Fibroblast of peridontal ligament (primary cell): ENCODE results near the gene THEMIS2.
"Not testable (repeated sequence)": the region's sequence is repeated elsewhere in the genome, so short reads cannot be mapped to it uniquely, and the experiment has no call there.

Source experiments
- DNase-seq: peaks from one replicate; pipeline ENCODE4 v3.0.0-alpha.2; 2010; ENCODE audit errors: extremely low read depth

THEMIS2 gene

DNA sequence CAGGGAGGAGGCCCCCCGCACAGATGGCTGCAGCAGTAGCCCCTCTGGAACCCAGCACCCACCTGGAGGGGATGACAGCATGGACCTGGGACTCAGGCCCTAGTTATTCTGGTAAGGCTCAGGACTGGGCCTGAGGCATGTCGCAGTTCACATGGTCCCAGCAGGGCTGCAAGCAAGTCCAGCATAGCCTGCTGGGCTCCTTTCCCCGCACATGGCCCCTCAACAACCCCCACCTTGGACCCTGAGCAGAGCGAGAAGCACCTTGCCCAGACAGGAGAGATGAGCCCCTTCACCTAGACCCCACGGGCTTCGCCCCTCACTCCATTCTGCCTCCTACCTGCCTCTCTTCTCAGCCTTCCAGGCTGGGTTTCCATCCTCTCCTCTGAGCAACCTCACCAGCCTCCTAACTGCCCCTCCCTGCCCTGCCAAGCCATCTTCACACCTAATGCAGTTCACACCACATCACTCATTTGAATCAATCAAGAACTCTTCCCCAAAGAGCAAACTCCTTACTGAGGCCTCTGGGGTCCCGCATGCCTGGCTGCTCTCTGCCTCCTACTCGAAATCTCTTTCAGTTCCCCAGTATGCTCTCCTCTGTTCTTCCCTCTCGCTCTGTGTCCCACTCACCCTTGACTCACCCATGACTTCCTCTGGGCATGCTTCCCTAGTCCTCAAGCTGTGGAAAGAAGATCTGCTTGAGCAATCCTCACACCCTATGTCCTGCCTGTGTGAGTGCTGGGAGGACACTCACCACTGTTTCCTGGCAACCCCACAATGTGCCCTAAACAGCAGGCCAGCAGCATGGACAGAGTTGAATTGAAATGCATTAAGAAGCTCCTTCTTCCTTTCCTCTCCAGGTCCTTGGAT lies 9.4 kb upstream of the THEMIS2 start:
- peak; percentile 99 for DNase-seq

- DNase-seq, result no peak
Measured at GRCh38 chr1:27863538-27863915, 8.8 kb upstream of the THEMIS2 start.

DNA sequence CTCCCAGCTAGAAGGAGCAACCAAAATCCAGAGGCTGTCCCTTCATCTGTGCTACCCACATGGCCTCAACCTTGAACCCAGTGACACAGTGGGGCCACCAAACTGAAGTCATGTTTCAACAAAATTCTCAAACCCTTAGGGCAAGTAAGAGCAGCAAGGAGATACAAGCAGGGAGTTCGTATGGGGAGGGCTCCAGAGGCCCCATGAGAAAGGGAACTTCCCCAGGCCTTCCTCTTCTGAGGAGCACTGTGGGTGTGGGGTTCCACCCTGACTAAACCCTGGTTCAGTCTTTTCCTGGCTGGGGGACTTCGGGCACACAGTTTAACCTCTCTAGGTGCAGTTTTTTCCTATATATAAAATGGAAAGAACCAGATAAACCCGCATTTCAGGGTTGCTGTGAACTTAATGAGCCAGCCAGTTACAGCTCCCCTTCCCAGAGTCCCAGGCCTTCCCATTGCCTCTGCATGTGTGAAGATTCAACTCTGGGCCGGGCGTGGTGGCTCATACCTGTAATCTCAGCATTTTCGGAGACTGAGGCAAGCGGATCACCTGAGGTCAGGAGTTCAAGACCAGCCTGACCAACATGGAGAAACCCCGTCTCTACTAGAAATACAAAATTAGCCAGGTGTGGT lies 8.0 kb upstream of the THEMIS2 start:
- DNase-seq, result no peak

DNA sequence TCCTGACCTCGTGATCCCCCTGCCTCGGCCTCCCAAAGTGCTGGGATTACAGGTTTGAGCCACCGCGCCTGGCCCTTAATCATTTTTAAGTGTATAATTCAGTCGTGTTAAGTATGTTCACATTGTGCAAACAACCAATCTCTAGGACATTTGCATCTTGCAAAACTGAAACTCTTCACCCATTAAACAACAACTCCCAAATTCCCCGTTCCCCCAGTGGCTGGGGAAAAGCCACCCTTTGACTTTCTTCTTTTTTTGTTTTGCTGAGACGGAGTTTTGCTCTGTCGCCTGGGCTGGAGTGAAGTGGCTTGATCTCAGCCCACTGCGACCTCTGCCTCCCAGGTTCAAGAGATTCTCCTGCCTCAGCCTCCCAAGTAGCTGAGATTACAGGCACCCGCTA lies 6.5 kb upstream of the THEMIS2 start:
- no peak for DNase-seq

GRCh38 chr1:27868556-27868931 lies 3.8 kb upstream of the THEMIS2 start:
- DNase-seq, result no peak

GRCh38 chr1:27868932-27869718 lies 3.2 kb upstream of the THEMIS2 start:
- DNase-seq, result no peak

DNA sequence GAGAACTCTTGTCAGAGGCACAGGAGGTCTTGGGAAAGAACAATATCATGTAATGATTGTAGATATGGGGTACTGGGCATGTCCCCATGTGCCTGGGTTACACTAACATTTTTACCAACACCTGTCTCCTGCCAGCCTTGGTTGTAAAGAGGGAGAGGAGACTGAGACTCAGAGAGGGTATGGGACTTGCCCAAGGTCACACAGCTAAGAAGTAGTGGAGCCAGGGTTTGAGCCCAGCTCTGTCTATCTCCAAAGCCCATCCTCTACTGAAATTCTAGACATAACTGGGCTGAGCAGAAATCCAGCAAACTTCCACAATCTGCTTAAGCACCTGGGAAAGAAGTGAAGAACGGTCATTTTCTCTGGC lies 2.6 kb upstream of the THEMIS2 start:
- DNase-seq, result no peak

DNA sequence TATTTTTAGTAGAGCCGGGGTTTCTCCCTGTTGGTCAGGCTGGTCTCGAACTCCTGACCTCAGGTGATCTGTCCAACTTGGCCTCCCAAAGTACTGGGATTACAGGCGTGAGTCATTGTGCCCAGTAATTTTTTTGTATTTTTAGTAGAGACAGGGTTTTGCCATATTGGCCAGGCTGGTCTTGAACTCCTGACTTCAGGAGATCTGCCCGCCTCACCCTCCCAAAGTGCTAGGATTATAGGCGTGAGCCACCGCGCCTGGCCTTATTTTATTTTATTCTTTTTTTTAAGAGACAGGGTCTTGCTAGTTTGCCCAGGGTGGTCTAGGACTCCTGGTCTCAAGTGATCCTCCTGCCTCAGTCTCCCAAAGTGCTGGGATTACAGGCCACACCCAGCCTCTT lies 1.3 kb upstream of the THEMIS2 start:
- DNase-seq, result not testable (repeated sequence)

DNA sequence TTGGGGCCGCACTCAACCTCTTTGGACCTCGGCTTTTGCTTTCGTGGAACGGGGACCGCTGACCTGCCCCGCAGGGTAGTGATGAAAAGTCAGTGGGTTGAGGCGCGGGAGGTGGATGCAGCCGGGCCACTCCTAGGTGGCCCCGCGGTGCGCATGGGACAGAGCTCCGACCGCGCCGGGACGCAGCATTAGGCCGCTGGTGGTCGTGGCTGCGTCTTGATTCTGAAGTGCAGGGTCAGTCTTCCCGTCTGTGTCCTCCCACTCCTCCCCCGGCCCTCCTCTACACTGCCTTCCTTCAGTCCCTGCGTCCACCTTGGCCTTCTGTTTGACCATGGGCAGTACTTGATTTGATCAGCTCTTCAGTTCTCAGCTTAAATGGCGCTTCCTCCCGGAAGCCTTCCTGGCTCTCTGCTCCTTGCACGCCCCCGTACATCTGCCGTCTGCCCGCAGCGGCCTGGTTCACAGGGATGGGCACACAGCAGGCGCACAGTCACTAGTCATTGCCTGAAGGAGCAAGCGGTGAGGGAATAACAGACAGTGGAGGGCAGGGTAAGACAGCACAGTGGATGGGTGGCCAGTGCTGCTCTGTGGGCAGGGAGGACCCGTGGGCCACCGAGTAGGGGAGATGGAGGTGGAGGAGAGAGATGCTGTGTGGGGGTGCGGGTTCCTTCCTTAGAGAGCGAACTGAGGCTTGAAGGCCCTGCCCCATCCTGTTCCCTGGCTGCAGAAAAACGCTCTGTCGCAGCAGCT lies 633 bp downstream of the THEMIS2 start:
- peak; percentile 20 for DNase-seq

DNA sequence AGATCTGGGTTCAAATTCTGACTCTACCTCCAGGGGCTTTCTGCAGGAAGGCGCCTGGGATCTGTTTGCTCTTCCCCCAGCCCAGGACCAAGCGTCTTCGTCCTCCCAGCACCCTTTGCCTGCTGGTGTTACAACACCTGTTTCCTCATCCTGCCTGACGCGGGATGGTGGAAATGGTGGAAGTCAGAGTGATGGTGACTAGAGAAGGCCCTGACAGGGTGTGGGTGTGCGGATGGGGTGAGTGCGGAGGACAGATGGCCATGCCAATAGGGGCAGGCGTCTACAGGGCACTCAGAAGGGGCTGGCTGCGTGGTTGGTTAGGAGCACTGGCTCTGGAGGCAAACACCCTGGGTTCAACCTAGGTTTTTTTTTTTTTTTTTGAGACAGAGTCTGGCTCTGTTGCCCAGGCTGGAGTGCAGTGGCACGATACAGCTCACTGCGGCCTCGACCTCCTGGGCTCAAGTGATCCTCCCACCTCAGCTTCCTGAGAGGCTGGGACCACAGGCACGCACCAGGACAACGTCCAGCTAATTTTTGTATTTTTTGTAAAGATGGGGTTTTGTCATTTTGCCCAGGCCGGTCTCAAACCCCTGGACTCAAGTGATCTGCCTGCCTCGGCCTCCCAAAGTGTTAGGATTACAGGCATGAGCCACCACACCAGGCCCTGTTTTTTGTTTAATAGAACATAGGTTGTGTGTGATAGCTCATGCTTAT lies 1.5 kb downstream of the THEMIS2 start:
- no peak for DNase-seq

DNA sequence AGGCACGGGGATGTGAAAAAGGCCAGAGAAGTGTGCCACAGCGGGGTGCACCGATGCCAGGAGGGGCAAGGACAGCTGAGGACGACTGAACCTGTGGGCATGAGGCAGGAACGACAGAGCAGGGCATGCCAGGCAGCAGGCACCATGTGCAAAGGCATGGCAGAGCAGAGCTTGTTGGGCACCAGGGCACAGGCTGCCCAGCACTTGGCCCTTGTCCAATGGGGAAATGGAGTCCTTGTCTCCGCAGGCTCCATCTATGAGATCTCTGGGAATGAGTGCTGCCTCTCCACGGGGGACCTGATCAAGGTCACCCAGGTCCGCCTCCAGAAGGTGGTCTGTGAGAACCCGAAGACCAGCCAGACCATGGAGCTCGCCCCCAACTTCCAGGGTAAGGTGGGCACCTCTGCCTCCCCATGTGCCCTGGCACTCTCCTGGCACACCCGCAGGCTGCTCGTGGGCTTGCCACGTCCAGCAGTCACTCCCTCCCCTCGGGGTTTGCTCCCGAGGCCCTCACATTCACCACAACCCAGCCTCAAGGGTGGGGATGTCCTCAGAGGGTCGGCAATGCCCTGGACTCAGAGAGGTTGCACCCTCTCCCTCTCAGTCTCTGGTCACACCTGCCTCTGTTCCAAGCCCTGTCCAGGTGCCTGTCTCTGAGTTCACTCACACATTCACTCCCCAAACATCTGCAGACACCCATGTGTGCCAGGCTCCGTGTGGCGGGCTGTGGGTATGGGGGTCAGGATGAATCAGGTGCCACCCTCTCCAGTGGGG lies 4.2 kb downstream of the THEMIS2 start:
- DNase-seq, result no peak

DNA sequence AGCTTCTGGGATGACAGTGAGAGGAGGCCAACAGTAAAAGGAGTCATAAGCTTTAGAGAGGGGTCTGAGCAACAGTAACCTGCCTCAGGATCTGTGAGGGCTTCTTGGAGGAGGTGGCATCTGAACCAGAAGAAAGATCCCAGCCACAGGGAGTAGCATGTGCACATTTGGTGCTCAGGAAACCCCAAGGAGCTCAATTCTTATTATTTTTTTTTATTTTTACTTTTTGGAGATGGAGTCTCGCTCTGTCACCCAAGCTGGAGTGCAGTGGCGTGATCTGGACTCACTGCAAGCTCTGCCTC lies 4.7 kb downstream of the THEMIS2 start:
- DNase-seq, result no peak

- DNase-seq, result no peak
Measured at GRCh38 chr1:27878039-27878438, 5.7 kb downstream of the THEMIS2 start.

GRCh38 chr1:27878787-27879335 lies 6.5 kb downstream of the THEMIS2 start:
- no peak for DNase-seq

GRCh38 chr1:27879374-27880082 lies 7.2 kb downstream of the THEMIS2 start:
- no peak for DNase-seq

- no peak for DNase-seq
Measured at GRCh38 chr1:27882543-27882903, 10.2 kb downstream of the THEMIS2 start.

- DNase-seq, result no peak
Measured at GRCh38 chr1:27883536-27883935, 11.2 kb downstream of the THEMIS2 start.

- no peak for DNase-seq
Measured at GRCh38 chr1:27884006-27884954, 11.9 kb downstream of the THEMIS2 start.

- DNase-seq, result no peak
Measured at GRCh38 chr1:27885114-27885528, 12.8 kb downstream of the THEMIS2 start.
